H54 (cell line): ENCODE data around the gene SMURF2.

Experiments used
- DNase-seq: peaks from one replicate; pipeline ENCODE4 v3.0.0; 2011; ENCODE audit warnings: low spot score, mixed read lengths; ENCODE audit not compliant: insufficient read length
- FAIRE-seq: peaks from 3 replicates; lab custom pipeline; 2011; peaks lifted over from hg19 to GRCh38; lab: Jason Lieb, UNC
- POLR2A ChIP-seq: IDR thresholded peaks from 2 replicates; pipeline ENCODE4 v1.6.1; 2011; ENCODE audit warnings: low read depth, mild to moderate bottlenecking, low read length

SMURF2 gene

GRCh38 chr17:64498308-64499203, 163.6 kb downstream of the SMURF2 start:
- no peak for FAIRE-seq
- no peak for TF ChIP-seq POLR2A
- DNase-seq, result no peak

DNA sequence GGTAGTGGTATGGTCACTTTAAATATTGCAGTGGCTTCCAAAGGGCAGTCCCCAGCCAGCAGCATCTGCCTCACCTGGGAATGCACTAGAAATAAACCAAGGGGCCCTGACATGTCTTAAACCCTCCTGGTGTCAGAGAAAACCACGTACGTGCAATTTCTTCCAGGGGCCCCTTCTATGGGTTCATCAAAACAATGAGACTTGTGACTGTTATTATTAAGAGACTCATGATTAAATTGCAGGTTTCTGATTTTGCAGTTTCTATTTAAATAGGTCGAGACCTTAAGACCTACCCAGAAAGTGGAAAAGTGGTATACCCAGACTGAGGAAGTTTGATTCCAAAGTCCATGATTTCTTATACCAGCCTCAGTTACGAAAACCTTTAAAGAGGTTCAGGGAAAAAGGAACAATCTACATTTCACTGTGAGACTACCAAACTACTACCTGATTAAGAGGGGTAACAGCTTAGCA, 164.5 kb downstream of the SMURF2 start:
- no peak for FAIRE-seq
- DNase-seq, result no peak
- TF ChIP-seq POLR2A, result no peak

DNA sequence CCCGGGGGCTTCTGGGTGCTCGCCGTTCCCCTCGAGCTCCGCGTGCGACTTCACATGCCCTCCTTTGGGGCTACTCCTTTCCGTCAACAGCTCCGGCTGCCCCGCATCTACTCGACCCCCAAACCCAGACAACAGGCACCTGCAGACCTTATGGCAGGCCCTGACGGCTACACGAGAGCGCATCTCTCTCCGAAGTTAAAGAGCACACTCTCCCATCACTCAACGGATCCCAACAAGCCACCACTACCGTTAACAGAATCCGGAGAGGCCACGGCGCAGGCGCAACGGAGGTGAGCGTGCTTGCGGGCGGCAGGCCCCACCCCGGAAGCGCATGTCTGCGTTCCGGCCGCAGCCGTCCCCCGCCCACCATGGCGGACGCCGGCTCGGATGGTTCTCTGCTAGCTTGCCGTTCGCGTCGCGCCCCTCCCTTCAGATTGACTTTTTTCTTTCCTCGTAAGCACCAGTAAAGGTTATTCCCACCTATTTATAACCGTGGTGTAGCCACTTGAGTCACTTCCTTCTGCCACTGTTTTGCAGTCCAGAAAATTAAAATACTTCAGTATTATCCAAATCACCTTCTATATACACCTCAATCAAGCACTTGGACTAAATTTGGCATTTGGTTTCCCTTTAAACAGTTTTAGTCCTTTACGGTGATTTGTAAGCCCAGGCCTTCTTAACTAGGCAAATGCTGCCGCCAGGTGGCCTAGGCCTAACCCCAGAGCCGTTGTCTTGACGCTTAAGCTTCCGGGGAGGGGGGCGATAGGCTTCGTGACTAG, 165.1 kb downstream of the SMURF2 start, which contains the start of gene POLG2:
TSS of gene POLG2 (minus strand) at position 269 of the 779 bp plus-strand sequence. CDS start at position 183, 86 bp downstream.
- DNase-seq (peak; percentile 89), FAIRE-seq (peak; percentile 93)
- TF ChIP-seq POLR2A, result peak; percentile 86

- FAIRE-seq (no peak), DNase-seq (no peak)
- no peak for TF ChIP-seq POLR2A
These were observed 165.7 kb downstream of the SMURF2 start for GRCh38 chr17:64496348-64496785.
